Astrocyte of the spinal cord (primary cell): ENCODE results near the gene GNAS.

Experiments used
- DNase-seq: peaks from one replicate; pipeline ENCODE4 v3.0.0; 2011; ENCODE audit warnings: low read depth, low spot score
- H3K4me3 ChIP-seq: 2 replicates; pipeline ENCODE4 v1.5.1; 2011; ENCODE audit warnings: low read depth, mild to moderate bottlenecking, low read length, moderate library complexity
- CTCF ChIP-seq: IDR thresholded peaks from 2 replicates; pipeline ENCODE4 v1.5.1; 2012; ENCODE audit warnings: low read depth, mild to moderate bottlenecking, low read length, inconsistent platforms
- in situ Hi-C: cut with HindIII; loops from 2 replicates; pipeline ENCODE4 v1.10.0; 2017; ENCODE audit warnings: low sequenced_read_pairs

The GNAS gene

GRCh38 chr20:58906894-58907293, 54.4 kb downstream of the GNAS start:
- H3K4me3 ChIP-seq, result no peak overlapping the region
- DNase-seq, result peak; percentile 47

GRCh38 chr20:58907320-58908137, 55.0 kb downstream of the GNAS start:
- no peak for TF ChIP-seq CTCF
- DNase-seq, result peak; percentile 98
- in situ Hi-C loops, result no loop called here
- no peak overlapping the region for H3K4me3 ChIP-seq

More at GRCh38 chr20:58906894-58907293, 54.4 kb downstream of the GNAS start:
- TF ChIP-seq CTCF, result no peak
- in situ Hi-C loops, result no loop called here

GRCh38 chr20:58908221-58908620, 55.7 kb downstream of the GNAS start:
- no peak overlapping the region for H3K4me3 ChIP-seq
- TF ChIP-seq CTCF, result no peak
- in situ Hi-C loops, result no loop called here
- DNase-seq, result no peak

- no peak for TF ChIP-seq CTCF
- DNase-seq, result no peak
- in situ Hi-C loops, result no loop called here
- H3K4me3 ChIP-seq, result no peak overlapping the region
These were observed 56.4 kb downstream of the GNAS start for GRCh38 chr20:58908941-58909340.

GRCh38 chr20:58909585-58909984, 57.1 kb downstream of the GNAS start:
- no peak for DNase-seq

GRCh38 chr20:58910473-58910872, 58.0 kb downstream of the GNAS start:
- TF ChIP-seq CTCF, result no peak
- DNase-seq, result no peak
- H3K4me3 ChIP-seq, result no peak overlapping the region
- in situ Hi-C loops, result no loop called here

More at GRCh38 chr20:58909585-58909984, 57.1 kb downstream of the GNAS start:
- no peak for TF ChIP-seq CTCF
- no peak overlapping the region for H3K4me3 ChIP-seq
- in situ Hi-C loops, result no loop called here
